ENCODE data around the gene MED22. TPM values are rescaled to one million over a fixed set of nuclear protein-coding genes. Genes with fewer than 3 reads are reported as not detected.
"Not testable (repeated sequence)": the region's sequence is repeated elsewhere in the genome, so short reads cannot be mapped to it uniquely, and the experiment has no call there.

Gene MED22
- polyA plus RNA-seq, 1 experiment, result 14.1 TPM

GRCh38 chr9:133323211-133323610 is 24.7 kb downstream of the MED22 start:
- TF ChIP-seq CTCF (IDR thresholded peaks at IDR 0.05; ENCODE audit: low read depth, low read length), result no peak
- no peak for DNase-seq (ENCODE audit: low read depth, low spot score)
- H3K27ac ChIP-seq (ENCODE audit: low read depth, low read length), result no peak overlapping the region
- H3K27me3 ChIP-seq (ENCODE audit: control insufficient read depth, insufficient read depth, low read length), result peaks cover 7% of the 10 kb centered on the region
- ChIA-PET CTCF (no interaction called here), POLR2A (interaction anchor here (0.5 kb wide), 1 partner anchor 78 kb away, joined by 6 read pairs; no protein-coding TSS in a partner anchor)
- no peaks in the 10 kb centered on the region; the same call in 1 of the 2 replicates for H3K9me3 ChIP-seq (ENCODE audit: control insufficient read depth, insufficient read depth, low read length)
- H3K4me3 ChIP-seq (ENCODE audit: low read depth, low read length), result no peak overlapping the region

DNA sequence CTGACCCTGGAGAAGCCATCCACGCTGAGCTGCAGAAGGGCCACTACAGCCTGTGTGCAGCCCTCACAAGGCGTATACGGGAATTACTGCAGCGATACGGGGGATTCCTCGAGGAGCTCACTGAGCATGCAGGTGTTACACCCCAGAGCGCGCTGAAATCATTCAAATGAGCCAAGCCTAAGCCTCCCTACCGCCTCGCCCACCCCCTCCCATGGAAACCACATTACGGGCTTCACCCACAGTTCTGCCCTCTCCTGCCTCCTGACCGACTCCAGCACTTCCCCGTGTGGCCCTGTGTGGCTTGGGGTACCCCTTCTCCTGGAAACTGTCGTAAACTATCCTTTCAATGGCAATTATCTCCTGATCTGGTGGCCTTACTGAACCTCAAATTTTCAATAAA is 25.2 kb downstream of the MED22 start:
- DNase-seq (ENCODE audit: low read depth, low spot score), result no peak
- no peak overlapping the region for H3K4me3 ChIP-seq (ENCODE audit: low read depth, low read length)
- H3K27ac ChIP-seq (ENCODE audit: low read depth, low read length), result no peak overlapping the region
- ChIA-PET CTCF (no interaction called here), POLR2A (no interaction called here)
- no peak for TF ChIP-seq CTCF (IDR thresholded peaks at IDR 0.05; ENCODE audit: low read depth, low read length)
- H3K27me3 ChIP-seq (ENCODE audit: control insufficient read depth, insufficient read depth, low read length), result peaks cover 7% of the 10 kb centered on the region
- H3K9me3 ChIP-seq (ENCODE audit: control insufficient read depth, insufficient read depth, low read length), result no peaks in the 10 kb centered on the region; the same call in 1 of the 2 replicates

GRCh38 chr9:133321411-133321935 is 26.5 kb downstream of the MED22 start:
- ChIA-PET CTCF (no interaction called here), POLR2A (no interaction called here)
- no peak for DNase-seq (ENCODE audit: low read depth, low spot score)
- TF ChIP-seq CTCF (IDR thresholded peaks at IDR 0.05; ENCODE audit: low read depth, low read length), result no peak
- H3K4me3 ChIP-seq (ENCODE audit: low read depth, low read length), result no peak overlapping the region
- H3K9me3 ChIP-seq (ENCODE audit: control insufficient read depth, insufficient read depth, low read length), result no peaks in the 10 kb centered on the region; the same call in 1 of the 2 replicates
- no peak overlapping the region for H3K27ac ChIP-seq (ENCODE audit: low read depth, low read length)
- H3K27me3 ChIP-seq (ENCODE audit: control insufficient read depth, insufficient read depth, low read length), result peaks cover 7% of the 10 kb centered on the region

- DNase-seq (ENCODE audit: low read depth, low spot score), result no peak
- POLR2A ChIA-PET, result no interaction called here
- TF ChIP-seq CTCF (IDR thresholded peaks at IDR 0.05; ENCODE audit: low read depth, low read length), result no peak
- Histone ChIP-seq H3K27me3 (ENCODE audit: control insufficient read depth, insufficient read depth, low read length) (peaks cover 7% of the 10 kb centered on the region), H3K4me3 (ENCODE audit: low read depth, low read length) (no peak overlapping the region), H3K9me3 (ENCODE audit: control insufficient read depth, insufficient read depth, low read length) (no peaks in the 10 kb centered on the region; the same call in 1 of the 2 replicates), H3K27ac (ENCODE audit: low read depth, low read length) (no peak overlapping the region)
- CTCF ChIA-PET, result no interaction called here
These were observed 27.5 kb downstream of the MED22 start for GRCh38 chr9:133320421-133320881.

GRCh38 chr9:133317551-133317950 is 30.4 kb downstream of the MED22 start:
- CTCF ChIA-PET; H3K27ac ChIP-seq (ENCODE audit: low read depth, low read length); POLR2A ChIA-PET: not testable (repeated sequence)

More at GRCh38 chr9:133317551-133317950, 30.4 kb downstream of the MED22 start:
- not testable (repeated sequence) for H3K9me3 ChIP-seq (ENCODE audit: control insufficient read depth, insufficient read depth, low read length); H3K4me3 ChIP-seq (ENCODE audit: low read depth, low read length); DNase-seq (ENCODE audit: low read depth, low spot score); H3K27me3 ChIP-seq (ENCODE audit: control insufficient read depth, insufficient read depth, low read length)
